ENCODE results near the gene USP10.

USP10 gene

DNA sequence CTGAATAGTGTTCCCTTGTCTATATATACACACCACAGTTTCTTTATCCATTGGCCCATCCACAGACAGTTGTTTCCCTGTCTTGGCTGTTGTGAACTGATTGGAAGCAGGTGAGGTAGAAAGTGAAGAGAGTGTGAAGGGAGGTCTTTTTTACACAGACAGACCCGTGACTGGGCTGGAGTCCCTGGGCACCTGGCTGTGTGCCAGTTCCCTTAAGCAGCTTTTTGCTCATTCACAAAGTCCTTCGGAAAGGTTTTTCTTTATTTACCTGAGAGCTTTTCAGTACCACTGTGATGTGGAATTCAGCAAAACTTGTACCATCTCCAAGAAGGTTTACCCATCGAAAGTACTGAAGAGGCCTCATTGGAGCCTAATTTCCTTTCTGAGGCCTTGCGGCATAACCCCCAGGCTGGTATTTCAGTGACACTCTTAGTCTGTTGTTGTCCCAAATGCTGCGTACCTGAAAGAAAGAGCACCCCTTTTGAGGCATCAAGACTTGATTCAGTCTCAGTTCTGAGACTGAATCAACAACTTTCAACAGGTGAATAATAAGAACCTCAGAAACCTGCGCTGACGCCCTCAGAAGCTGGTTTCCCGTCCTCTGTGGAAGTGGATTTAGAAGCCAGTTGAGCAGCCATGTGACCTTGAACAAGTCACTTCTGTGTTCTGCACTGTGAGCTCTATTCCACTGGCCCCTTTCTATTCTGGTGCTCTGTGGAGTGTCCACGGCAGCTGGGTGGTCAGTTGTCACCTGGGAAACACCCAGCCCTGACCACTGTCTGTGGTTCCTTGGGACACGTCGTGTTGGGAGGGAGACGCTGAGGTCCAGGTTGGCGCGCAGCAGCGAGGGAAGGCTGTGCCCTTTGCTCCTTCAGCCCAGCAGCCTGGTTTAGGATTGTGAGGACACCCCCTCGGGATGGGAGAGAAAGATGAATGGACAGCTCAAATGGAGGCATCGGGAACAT lies 66.1 kb downstream of the USP10 start:
- POLR2A ChIA-PET = no interaction called here
- H3K4me3 ChIP-seq (ENCODE audit: low read depth, low read length) = no peak overlapping the region
- CTCF ChIA-PET = interaction anchor here (0.7 to 3.6 kb wide), 11 partner anchors 8 to 205 kb away, joined by 3 to 42 read pairs (median 5); no protein-coding TSS in a partner anchor
- no peak for DNase-seq (ENCODE audit: low read depth, low spot score)
- TF ChIP-seq, protein P1, sequence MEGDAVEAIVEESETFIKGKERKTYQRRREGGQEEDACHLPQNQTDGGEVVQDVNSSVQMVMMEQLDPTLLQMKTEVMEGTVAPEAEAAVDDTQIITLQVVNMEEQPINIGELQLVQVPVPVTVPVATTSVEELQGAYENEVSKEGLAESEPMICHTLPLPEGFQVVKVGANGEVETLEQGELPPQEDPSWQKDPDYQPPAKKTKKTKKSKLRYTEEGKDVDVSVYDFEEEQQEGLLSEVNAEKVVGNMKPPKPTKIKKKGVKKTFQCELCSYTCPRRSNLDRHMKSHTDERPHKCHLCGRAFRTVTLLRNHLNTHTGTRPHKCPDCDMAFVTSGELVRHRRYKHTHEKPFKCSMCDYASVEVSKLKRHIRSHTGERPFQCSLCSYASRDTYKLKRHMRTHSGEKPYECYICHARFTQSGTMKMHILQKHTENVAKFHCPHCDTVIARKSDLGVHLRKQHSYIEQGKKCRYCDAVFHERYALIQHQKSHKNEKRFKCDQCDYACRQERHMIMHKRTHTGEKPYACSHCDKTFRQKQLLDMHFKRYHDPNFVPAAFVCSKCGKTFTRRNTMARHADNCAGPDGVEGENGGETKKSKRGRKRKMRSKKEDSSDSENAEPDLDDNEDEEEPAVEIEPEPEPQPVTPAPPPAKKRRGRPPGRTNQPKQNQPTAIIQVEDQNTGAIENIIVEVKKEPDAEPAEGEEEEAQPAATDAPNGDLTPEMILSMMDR (IDR thresholded peaks at IDR 0.05; ENCODE audit: insufficient read depth, low read length, missing control alignments) = no peak

DNA sequence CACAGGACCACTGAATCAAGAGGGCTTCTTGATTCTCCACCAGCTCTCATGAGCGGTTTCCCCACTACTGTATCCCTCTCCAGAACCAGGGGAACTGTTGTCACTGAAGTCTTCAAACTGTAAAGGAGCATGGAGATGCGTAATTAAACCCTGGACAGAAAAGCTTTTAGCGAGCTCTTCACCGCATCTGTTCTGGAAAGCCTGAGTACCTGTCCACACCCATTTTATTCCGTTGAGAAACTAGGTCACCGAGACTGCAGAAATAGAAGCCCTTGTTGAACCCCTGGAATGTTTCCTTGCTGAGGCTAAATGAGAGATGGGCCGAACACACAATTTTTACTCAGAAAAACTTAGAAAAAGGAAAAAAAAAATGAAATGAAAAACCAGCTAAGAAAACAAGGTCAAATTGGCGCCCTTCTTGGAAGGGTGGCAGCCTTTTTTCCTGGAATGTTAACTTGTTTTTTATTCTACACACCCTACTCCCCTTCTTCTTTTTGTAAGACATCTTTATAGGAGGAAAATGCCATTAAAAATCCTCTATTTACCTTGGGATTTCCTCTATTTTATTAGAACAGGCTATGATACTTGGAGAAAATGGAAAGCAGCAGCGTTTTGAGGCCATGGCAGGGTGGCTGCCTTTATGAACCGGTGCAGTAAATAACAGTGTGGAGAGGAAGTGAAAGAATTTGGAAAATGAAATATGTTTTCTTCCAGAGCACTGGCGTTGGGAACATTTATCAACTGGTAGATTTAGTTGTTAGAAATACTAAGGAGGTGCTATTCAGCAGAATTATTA lies 67.4 kb downstream of the USP10 start:
- DNase-seq (ENCODE audit: low read depth, low spot score) = no peak
- CTCF ChIA-PET = interaction anchor here (0.7 to 3.6 kb wide), 7 partner anchors 11 to 204 kb away, joined by 4 to 42 read pairs (median 7); no protein-coding TSS in a partner anchor
- POLR2A ChIA-PET = no interaction called here
- TF ChIP-seq, protein P1 (IDR thresholded peaks at IDR 0.05; ENCODE audit: insufficient read depth, low read length, missing control alignments) = no peak
- H3K4me3 ChIP-seq (ENCODE audit: low read depth, low read length) = no peak overlapping the region

DNA sequence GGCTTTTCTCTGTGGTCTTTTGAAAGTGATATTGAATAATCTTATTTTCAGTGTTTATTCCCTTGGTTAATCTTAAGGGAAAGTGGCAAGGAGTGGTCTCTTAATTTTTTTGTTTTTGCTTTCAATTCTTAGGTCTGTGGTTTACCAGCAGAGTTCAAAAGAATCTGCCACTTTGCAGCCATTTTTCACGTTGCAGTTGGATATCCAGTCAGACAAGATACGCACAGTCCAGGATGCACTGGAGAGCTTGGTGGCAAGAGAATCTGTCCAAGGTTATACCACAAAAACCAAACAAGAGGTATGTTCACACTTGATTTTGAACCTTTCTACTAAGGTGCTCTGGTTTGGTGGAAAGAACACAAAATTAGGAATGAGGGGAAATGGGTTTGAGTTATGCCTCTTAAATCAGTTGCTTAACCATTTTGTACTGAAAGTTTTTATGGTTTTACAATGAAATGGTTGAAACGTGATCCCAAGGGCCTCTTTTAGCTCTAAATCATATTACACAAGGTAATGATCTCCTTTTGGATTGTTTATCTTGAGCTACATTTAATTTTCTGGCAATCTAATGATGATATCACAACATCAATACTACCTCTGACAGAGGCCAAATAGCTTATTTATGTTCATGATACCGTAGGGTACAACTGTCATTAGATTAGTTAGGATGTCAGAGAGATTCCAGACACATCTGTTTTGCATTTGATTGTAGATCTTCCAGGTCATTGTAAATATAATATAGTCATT lies 68.4 kb downstream of the USP10 start:
- H3K4me3 ChIP-seq (ENCODE audit: low read depth, low read length) = no peak overlapping the region
- ChIA-PET POLR2A (no interaction called here), CTCF (interaction anchor here (1.0 to 6.7 kb wide), 5 partner anchors 9 to 203 kb away, joined by 3 to 74 read pairs (median 11); no protein-coding TSS in a partner anchor)
- TF ChIP-seq, protein P1 (IDR thresholded peaks at IDR 0.05; ENCODE audit: insufficient read depth, low read length, missing control alignments) = no peak
- no peak for DNase-seq (ENCODE audit: low read depth, low spot score)

DNA sequence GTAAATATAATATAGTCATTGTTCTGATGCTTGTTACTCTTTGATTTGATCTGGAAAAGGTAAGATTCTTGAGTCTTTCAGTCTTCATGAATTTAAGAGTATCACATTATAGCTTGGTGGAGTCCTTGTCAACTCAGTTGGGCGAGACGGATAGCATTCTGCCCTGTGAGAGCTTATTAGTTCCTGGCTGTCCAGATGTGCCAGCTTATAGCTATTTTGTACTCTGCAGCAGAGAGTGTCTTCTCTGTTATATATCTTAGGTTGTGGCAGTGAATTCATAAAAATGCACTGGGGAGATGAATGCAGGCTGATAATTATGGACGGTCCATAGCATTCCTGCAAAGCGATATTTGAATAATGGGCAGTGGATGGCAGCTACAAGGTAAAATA lies 69.0 kb downstream of the USP10 start:
- CTCF ChIA-PET = interaction anchor here (1.0 to 6.7 kb wide), 6 partner anchors 8 to 202 kb away, joined by 3 to 74 read pairs (median 9); no protein-coding TSS in a partner anchor
- no peak overlapping the region for H3K4me3 ChIP-seq (ENCODE audit: low read depth, low read length)
- TF ChIP-seq, protein P1 (IDR thresholded peaks at IDR 0.05; ENCODE audit: insufficient read depth, low read length, missing control alignments) = no peak
- POLR2A ChIA-PET = no interaction called here
- no peak for DNase-seq (ENCODE audit: low read depth, low spot score)

DNA sequence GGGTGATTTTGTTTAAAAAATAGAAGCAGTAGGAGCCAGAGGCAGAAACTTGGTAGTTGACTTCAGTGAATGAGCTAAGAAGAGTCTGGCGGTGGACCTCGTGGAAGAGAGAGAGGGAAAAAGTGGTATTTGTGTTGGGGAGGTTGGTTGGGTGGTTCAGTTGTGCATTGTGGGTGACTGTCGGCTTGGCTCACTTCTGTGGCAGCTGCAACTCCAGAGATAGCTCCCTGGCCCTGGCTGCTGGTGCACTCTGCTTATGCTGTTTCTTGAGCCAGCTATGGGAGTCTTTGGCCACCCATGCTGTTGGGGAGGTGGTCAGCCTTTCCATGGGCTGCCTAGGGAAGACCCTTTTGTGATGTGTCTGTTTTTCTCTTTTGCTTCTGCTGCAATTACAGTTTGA lies 69.6 kb downstream of the USP10 start:
- ChIA-PET CTCF (interaction anchor here (1.4 to 6.7 kb wide), 5 partner anchors 9 to 202 kb away, joined by 4 to 74 read pairs (median 11); no protein-coding TSS in a partner anchor), POLR2A (no interaction called here)
- TF ChIP-seq, protein P1 (IDR thresholded peaks at IDR 0.05; ENCODE audit: insufficient read depth, low read length, missing control alignments) = no peak
- H3K4me3 ChIP-seq (ENCODE audit: low read depth, low read length) = no peak overlapping the region
- DNase-seq (ENCODE audit: low read depth, low spot score) = no peak

Data from AG04449 (cell line).